ENCODE measurements around the gene DAD1.

DAD1 gene

GRCh38 chr14:22533739-22534359 lies 55.2 kb downstream of the DAD1 start:
- DNase-seq, result no peak

DNA sequence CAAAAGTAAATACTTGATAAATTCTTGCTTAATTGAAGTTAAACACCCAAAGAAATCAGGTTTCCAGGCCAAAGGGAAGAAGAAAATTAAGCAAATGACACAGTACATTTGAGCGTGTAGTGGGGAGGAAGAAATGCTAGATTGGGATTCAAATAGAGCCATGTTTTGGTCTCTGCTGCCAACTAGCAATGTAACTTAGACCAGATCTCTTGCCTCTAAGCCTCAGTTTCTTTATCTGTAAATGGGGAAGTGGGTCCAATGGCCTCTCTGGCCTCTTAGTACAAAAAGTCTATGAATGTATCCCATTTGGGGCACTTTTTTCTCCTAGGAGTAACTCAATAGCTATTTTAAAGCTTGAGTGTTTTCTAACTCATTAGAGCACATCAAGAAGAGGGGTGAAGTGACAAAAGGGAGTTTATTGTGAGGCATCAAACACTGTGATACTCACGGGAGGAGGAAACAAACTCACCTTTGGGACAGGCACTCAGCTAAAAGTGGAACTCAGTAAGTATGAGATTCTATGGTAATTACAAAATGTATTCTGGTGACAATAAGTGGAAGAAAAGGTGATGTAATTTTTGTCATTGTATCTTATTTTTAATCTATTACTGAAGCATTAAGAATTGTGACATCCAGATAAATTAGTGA lies 55.8 kb downstream of the DAD1 start:
- DNase-seq, result no peak

GRCh38 chr14:22532345-22533056 lies 56.5 kb downstream of the DAD1 start:
- DNase-seq, result peak; percentile 45

DNA sequence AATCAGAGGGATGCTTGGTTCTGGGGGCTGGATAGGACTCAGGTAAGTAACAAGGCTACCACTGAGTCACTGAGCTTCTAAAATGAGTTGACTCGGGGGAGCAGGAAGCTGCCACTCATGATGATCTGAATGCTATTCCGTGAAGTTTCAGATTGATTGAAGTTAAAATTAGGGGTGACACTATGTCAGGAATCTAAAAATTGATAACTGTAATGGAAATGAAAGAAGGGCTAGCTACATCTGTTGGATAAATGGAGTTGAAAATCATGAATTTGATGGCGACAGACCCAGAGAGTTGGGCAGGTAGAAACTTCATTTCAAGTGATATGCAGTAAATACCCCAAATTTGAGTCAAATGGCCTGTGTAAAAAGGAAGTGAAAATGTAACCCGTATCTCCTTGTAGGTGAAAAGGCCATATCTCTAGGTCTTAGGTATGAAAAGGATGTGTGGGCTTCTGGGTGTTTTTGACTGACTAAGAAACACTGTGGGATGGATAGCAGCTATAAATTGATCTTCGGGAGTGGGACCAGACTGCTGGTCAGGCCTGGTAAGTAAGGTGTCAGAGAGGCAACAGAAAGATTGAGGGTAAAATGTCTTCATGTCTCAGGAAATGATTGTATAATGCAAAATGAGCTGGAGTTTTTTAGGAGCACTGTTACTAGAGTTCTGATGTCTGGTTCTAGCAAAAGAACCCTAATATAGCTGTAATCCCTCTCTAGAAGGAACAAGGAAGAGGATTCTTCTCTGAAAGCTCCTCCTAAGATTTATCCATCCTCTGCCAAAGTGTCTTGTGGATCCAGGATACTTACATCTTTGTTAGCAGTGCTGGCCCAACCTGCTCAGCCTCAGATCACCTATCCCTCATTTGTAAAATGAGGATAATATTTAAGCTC lies 57.3 kb downstream of the DAD1 start:
- no peak for DNase-seq

- no peak for DNase-seq
Measured at GRCh38 chr14:22530127-22530526, 58.9 kb downstream of the DAD1 start.

- no peak for DNase-seq
Measured at GRCh38 chr14:22526744-22527143, 62.3 kb downstream of the DAD1 start.

DNA sequence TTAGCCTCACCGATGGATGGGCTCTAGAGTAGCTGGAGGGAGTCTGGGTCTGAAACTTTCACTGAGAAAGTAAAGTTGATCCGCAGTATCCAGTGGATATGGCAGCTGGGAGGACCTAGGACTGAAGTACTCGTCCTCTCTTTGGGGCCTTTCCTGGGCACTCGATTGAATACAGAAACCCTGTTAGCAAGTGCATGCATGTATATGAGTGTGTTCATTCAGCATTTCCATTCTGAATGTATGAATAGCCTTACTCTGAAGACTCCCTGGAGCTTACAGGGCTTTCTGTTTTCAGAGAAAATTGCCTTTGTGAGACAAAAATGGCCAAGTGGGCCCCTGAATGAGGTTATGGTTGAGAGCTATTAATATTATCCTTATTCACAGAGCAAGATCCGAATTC lies 62.8 kb downstream of the DAD1 start:
- DNase-seq, result no peak

DNA sequence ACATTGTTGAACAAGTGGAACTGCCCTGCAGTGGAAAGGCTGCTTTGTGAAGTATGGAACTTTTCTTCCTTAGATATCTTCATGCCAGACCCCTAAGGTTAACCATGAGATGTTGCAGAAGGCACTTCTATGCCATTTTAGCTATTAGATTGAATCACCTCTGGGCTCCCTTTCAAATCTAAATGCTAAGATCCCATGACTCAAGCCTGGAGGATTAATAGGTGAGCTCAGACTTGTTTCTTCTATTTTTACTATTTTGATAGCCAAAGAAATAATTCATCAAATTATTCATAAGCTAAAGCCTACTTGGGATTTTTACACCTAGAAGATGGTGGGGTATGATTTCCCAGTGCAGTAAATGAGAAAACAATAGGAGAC lies 64.3 kb downstream of the DAD1 start:
- DNase-seq, result no peak

DNA sequence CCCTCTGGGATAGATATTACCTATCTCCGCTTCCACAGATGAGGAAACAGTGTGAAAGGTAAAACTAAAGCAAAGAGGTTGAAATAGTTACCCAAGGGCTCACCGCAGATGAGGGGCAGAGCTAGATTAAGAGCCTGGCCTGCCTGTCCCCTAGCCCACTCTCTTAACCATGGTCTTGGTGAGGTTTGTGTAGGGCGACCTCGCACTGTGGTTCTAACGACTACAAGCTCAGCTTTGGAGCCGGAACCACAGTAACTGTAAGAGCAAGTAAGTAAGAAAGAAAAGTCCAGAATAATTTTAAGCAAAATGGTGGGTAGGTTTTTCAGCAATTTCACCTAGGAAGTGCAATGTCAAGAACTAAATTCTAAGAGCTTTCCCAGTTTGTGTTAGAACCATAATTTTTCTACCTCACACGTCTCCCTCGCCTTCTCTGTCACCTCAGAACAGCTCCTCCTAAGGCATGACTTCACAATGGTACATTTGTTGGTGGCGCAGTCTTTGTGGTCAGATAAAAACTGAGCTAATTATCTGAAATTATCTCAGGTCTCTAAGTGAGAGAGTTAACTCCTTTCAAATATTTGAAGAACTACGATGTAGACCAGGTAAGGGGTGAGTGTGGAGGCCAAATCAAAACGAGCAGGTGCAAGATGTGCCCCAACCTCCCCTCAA lies 64.8 kb downstream of the DAD1 start:
- no peak for DNase-seq

GRCh38 chr14:22523283-22523682 lies 65.7 kb downstream of the DAD1 start:
- no peak for DNase-seq

- DNase-seq, result no peak
Measured at GRCh38 chr14:22522466-22522957, 66.5 kb downstream of the DAD1 start.

DNA sequence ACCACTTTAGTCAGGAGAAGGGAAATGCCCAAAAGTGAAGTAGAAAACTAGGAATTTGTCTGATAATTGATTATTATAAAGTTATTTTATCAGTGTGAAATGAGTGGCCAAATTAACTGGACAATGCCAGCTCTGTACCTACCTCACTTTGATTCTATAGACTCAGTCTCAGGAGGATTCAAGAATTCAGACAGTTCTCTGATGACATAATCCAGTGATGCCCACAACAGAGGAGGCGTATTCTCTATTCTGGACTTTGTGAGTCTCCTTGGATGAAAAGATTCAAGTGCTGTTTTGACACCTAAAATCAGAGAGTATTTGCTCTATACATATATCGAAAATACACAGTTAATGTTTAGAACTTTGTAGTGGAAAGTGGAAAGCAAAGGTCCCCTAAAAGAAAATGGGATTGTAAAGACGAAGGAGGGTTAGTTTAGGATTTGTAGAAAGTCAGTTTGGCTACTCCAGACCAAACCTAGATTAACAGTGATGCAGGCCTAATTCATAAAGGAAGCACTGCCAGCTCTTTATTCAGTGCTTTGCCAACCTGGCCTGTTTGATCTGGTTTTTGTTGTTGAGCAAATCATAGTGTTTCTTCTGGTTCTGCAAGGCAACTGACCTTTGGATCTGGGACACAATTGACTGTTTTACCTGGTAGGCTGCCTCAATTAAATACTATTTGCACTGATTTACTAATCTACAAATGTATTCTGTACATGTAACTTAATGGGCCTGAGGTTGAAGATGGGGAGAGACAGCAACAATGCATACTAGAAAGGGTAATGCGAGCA lies 67.4 kb downstream of the DAD1 start:
- no peak for DNase-seq

GRCh38 chr14:22520796-22521195 lies 68.2 kb downstream of the DAD1 start:
- DNase-seq, result peak; percentile 41

DNA sequence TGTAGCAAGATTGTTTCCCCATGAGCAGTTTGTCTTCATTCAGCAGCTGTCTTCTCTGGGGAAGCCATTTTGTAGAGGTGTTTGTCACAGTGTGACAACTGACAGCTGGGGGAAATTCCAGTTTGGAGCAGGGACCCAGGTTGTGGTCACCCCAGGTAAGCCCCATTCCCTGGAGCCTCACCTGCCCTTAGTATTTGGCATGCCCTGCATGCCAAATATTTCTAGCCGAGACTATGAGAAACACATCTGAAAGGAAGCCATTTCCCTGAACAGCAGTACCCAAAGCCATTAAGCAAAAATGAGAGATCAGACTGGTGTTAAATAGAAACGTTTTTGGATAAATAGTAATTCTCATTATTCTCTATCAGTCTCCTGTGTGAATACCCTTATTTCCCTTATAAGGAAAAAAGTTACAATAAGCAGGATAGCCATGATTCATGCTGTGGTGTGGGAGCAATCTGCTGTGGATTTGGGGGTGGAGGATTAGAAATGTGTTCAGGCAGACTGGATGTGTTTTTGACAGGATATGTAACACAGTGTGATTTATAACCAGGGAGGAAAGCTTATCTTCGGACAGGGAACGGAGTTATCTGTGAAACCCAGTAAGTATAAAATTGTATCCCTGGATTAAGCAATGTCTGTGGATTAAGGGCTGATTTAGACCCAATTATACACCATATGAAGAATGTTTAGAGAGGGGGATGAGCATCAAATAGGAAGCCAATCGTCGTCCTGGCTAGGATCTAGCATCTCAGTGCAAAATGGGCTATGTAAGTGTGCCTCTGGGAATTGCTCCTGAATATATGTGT lies 68.9 kb downstream of the DAD1 start:
- DNase-seq, result no peak

DNA sequence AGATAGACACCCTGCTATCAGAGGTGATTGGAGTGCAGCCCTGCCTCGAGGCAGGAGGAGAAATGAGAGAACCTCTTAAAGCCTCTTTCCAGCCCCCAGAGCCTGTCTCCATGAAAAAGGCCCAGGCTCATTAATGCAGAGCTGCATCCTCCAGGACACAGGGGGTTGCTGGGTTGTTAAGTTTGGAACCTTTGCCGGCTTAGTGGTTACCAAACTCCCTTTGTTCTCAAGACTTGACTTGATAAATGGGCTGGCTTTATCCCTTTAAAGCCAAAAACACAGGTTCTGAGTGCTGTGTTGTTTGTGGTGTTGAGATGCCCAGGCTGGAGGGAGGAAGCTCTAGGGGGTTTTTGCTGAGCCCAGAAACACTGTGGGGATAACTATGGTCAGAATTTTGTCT lies 71.0 kb downstream of the DAD1 start:
- no peak for DNase-seq

GRCh38 chr14:22517117-22517720 lies 71.8 kb downstream of the DAD1 start:
- DNase-seq, result no peak

GRCh38 chr14:22515929-22516328 lies 73.1 kb downstream of the DAD1 start:
- no peak for DNase-seq

All from MV-4-11 (cell line).